HepG2 (cell line): ENCODE data around the gene WDR35. TPM values are rescaled to one million over a fixed set of nuclear protein-coding genes. Genes with fewer than 3 reads are reported as not detected.

Experiments used
- ERF ChIP-seq: IDR thresholded peaks from 2 replicates; pipeline ENCODE4 v1.6.1; 2018; ENCODE audit warnings: missing biosample characterization, missing genetic modification reagents
- IKZF1 ChIP-seq: fragments of 450-650 bp; IDR thresholded peaks from 2 replicates; pipeline ENCODE4 v1.7.1; 2016
- MEF2D ChIP-seq: sonication (generic); formaldehyde crosslinking; IDR thresholded peaks from 2 replicates; pipeline ENCODE4 v1.5.1; 2020; ENCODE audit warnings: mild to moderate bottlenecking, missing genetic modification reagents
- PHB2 ChIP-seq: fragments of 450-650 bp; IDR thresholded peaks from 2 replicates; pipeline ENCODE4 v1.6.1; 2018; ENCODE audit not compliant: partially characterized antibody
- POLR2AphosphoS5 ChIP-seq: IDR thresholded peaks from 2 replicates; pipeline ENCODE4 v1.6.1; 2012; ENCODE audit warnings: low read depth, low read length
- RAD51 ChIP-seq: fragments of 450-650 bp; IDR thresholded peaks from 2 replicates; pipeline ENCODE4 v1.6.1; 2016; ENCODE audit warnings: borderline replicate concordance
- RFXAP ChIP-seq: sonication (generic); formaldehyde crosslinking; IDR thresholded peaks from 2 replicates; pipeline ENCODE4 v1.4.0; 2020; ENCODE audit warnings: missing genetic modification reagents, borderline replicate concordance
- ZNF292 ChIP-seq: sonication (generic); formaldehyde crosslinking; IDR thresholded peaks from 2 replicates; pipeline ENCODE4 v1.8.1; 2022; ENCODE audit warnings: mild to moderate bottlenecking, low read depth, missing genetic modification reagents, borderline replicate concordance
- ZNF432 ChIP-seq: sonication (generic); formaldehyde crosslinking; IDR thresholded peaks from 2 replicates; pipeline ENCODE4 v1.5.0; 2020; ENCODE audit warnings: missing genetic modification reagents, mild to moderate bottlenecking, borderline replicate concordance
- ZNF441 ChIP-seq: sonication (generic); formaldehyde crosslinking; IDR thresholded peaks from 2 replicates; pipeline ENCODE4 v1.7.0; 2021; ENCODE audit warnings: missing genetic modification reagents, borderline replicate concordance
- polyA plus RNA-seq, 8 experiments: library from polyadenylated mRNA; depleted of rRNA in 3 of 8; stranded (reverse) in 7 of 8; unstranded in 1 of 8; fragments of >200 nt; fragmentation: Illumina TruSeq in 4 of 8; extraction: Trizol in 4 of 8; gene quantifications; 2 replicates each; pipeline versions ENCODE4 v1.2.1 to v1.2.3, GENCODE V29; 2011 to 2016; ENCODE audit warnings: low read depth in 4 of 8, missing spikeins in 1 of 8, mixed read lengths in 1 of 8; ENCODE audit not compliant: insufficient read depth in 1 of 8
- total RNA-seq, 5 experiments: library from RNA; depleted of rRNA; stranded (reverse); fragments of >200 nt; fragmentation: Illumina TruSeq; extraction: Trizol; gene quantifications; 2 replicates each; pipeline ENCODE4 v1.2.3, GENCODE V29; 2016; ENCODE audit warnings: low read depth in 1 of 5
- TF ChIP-seq, protein P1 (sequence below): sonication (generic); formaldehyde crosslinking; IDR thresholded peaks from 2 replicates; pipeline ENCODE4 v1.4.0; 2020; ENCODE audit warnings: missing genetic modification reagents, borderline replicate concordance
- TF ChIP-seq, protein P2 (sequence below): sonication (generic); formaldehyde crosslinking; IDR thresholded peaks from 2 replicates; pipeline ENCODE4 v1.4.0; 2020; ENCODE audit warnings: missing genetic modification reagents, borderline replicate concordance
- TF ChIP-seq, protein P3 (sequence below): sonication (generic); formaldehyde crosslinking; IDR thresholded peaks from 2 replicates; pipeline ENCODE4 v1.4.0; 2020; ENCODE audit warnings: missing genetic modification reagents
- TF ChIP-seq, protein P4 (sequence below): sonication (generic); formaldehyde crosslinking; conservative IDR thresholded peaks from 2 replicates; pipeline ENCODE4 v1.5.0; 2020; ENCODE audit warnings: missing genetic modification reagents
- TF ChIP-seq, protein P5 (sequence below): sonication (generic); formaldehyde crosslinking; IDR thresholded peaks from 2 replicates; pipeline ENCODE4 v1.4.0; 2020; ENCODE audit warnings: missing genetic modification reagents
- TF ChIP-seq, protein P6 (sequence below): sonication (generic); formaldehyde crosslinking; IDR thresholded peaks from 2 replicates; pipeline ENCODE4 v1.8.0; 2022; ENCODE audit warnings: missing genetic modification reagents, mild to moderate bottlenecking, borderline replicate concordance

Gene WDR35
- total and polyA plus RNA-seq, 2 of the 13 experiments (the other 11 are each of a cell fraction or from before 2014, with no cell fraction given), result 11.1 to 19.6 TPM

DNA sequence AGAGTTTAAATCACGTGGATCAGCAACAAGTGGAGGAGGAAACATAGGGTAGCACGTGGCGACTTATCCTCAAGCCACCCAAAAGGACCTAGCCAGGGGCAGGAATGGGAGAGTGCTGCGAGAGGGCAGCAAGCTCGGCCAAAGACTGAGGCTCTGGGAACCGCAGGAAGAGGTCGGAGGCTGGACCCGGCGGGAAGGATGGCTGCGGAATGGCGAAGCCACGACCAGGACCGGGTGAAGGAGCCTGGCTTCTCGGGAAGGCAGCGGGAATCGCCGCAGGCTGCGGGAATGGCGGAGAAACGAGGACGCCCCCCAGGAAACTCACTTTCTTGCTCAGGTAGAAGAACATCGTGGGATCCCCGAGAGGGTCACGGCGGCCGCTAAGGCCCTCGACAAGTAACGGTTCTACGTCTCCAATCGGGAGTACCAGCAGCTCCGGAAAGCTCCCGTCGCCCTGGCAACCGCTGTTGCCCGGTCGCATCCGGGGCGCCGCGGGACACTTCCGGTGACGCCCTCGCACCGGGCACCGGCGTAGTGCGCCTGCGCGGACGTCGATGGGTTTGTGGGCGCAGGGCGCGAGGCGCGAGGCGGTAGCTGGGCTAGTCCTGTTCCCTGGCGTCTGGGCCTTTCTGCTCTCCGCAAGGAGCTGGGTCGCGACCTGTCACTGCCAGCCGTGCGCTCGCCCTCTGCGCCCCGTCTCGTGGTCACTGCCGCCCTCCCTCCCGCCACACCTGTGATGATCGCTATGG, at the start of gene WDR35 (continued):
- TF ChIP-seq, protein P1, sequence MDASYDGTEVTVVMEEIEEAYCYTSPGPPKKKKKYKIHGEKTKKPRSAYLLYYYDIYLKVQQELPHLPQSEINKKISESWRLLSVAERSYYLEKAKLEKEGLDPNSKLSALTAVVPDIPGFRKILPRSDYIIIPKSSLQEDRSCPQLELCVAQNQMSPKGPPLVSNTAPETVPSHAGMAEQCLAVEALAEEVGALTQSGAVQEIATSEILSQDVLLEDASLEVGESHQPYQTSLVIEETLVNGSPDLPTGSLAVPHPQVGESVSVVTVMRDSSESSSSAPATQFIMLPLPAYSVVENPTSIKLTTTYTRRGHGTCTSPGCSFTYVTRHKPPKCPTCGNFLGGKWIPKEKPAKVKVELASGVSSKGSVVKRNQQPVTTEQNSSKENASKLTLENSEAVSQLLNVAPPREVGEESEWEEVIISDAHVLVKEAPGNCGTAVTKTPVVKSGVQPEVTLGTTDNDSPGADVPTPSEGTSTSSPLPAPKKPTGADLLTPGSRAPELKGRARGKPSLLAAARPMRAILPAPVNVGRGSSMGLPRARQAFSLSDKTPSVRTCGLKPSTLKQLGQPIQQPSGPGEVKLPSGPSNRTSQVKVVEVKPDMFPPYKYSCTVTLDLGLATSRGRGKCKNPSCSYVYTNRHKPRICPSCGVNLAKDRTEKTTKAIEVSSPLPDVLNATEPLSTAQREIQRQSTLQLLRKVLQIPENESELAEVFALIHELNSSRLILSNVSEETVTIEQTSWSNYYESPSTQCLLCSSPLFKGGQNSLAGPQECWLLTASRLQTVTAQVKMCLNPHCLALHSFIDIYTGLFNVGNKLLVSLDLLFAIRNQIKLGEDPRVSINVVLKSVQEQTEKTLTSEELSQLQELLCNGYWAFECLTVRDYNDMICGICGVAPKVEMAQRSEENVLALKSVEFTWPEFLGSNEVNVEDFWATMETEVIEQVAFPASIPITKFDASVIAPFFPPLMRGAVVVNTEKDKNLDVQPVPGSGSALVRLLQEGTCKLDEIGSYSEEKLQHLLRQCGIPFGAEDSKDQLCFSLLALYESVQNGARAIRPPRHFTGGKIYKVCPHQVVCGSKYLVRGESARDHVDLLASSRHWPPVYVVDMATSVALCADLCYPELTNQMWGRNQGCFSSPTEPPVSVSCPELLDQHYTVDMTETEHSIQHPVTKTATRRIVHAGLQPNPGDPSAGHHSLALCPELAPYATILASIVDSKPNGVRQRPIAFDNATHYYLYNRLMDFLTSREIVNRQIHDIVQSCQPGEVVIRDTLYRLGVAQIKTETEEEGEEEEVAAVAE (CRISPR knock-in tag), result peak; percentile 75; the same call in 1 of the 2 replicates
- TF ChIP-seq, protein P2, sequence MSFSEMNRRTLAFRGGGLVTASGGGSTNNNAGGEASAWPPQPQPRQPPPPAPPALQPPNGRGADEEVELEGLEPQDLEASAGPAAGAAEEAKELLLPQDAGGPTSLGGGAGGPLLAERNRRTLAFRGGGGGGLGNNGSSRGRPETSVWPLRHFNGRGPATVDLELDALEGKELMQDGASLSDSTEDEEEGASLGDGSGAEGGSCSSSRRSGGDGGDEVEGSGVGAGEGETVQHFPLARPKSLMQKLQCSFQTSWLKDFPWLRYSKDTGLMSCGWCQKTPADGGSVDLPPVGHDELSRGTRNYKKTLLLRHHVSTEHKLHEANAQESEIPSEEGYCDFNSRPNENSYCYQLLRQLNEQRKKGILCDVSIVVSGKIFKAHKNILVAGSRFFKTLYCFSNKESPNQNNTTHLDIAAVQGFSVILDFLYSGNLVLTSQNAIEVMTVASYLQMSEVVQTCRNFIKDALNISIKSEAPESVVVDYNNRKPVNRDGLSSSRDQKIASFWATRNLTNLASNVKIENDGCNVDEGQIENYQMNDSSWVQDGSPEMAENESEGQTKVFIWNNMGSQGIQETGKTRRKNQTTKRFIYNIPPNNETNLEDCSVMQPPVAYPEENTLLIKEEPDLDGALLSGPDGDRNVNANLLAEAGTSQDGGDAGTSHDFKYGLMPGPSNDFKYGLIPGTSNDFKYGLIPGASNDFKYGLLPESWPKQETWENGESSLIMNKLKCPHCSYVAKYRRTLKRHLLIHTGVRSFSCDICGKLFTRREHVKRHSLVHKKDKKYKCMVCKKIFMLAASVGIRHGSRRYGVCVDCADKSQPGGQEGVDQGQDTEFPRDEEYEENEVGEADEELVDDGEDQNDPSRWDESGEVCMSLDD (CRISPR knock-in tag), result peak; percentile 78; the same call in 1 of the 2 replicates
- TF ChIP-seq ZNF441 (CRISPR knock-in tag), result peak; percentile 57; the same call in 1 of the 2 replicates
- TF ChIP-seq, protein P3, sequence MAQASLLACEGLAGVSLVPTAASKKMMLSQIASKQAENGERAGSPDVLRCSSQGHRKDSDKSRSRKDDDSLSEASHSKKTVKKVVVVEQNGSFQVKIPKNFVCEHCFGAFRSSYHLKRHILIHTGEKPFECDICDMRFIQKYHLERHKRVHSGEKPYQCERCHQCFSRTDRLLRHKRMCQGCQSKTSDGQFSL, result no peak; the same call in 1 of the 2 replicates
- TF ChIP-seq ERF (CRISPR knock-in tag), result peak; percentile 98
- peak; percentile 97 for TF ChIP-seq POLR2AphosphoS5
- no peak for TF ChIP-seq PHB2
- peak; percentile 87 for TF ChIP-seq MEF2D (CRISPR knock-in tag)
- TF ChIP-seq, protein P4, sequence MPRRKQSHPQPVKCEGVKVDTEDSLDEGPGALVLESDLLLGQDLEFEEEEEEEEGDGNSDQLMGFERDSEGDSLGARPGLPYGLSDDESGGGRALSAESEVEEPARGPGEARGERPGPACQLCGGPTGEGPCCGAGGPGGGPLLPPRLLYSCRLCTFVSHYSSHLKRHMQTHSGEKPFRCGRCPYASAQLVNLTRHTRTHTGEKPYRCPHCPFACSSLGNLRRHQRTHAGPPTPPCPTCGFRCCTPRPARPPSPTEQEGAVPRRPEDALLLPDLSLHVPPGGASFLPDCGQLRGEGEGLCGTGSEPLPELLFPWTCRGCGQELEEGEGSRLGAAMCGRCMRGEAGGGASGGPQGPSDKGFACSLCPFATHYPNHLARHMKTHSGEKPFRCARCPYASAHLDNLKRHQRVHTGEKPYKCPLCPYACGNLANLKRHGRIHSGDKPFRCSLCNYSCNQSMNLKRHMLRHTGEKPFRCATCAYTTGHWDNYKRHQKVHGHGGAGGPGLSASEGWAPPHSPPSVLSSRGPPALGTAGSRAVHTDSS (CRISPR knock-in tag), result peak; percentile 90; the same call in 1 of the 2 replicates
- TF ChIP-seq, protein P5, sequence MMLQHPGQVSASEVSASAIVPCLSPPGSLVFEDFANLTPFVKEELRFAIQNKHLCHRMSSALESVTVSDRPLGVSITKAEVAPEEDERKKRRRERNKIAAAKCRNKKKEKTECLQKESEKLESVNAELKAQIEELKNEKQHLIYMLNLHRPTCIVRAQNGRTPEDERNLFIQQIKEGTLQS (CRISPR knock-in tag), result peak; percentile 68
- TF ChIP-seq IKZF1, result no peak
- no peak for TF ChIP-seq RAD51
- TF ChIP-seq, protein P6, sequence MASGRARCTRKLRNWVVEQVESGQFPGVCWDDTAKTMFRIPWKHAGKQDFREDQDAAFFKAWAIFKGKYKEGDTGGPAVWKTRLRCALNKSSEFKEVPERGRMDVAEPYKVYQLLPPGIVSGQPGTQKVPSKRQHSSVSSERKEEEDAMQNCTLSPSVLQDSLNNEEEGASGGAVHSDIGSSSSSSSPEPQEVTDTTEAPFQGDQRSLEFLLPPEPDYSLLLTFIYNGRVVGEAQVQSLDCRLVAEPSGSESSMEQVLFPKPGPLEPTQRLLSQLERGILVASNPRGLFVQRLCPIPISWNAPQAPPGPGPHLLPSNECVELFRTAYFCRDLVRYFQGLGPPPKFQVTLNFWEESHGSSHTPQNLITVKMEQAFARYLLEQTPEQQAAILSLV, result peak; percentile 93
- TF ChIP-seq ZNF432 (CRISPR knock-in tag), result no peak
- peak; percentile 84; the same call in 1 of the 2 replicates for TF ChIP-seq ZNF292 (CRISPR knock-in tag)
- TF ChIP-seq RFXAP (CRISPR knock-in tag), result peak; percentile 89
